ENCODE measurements around the gene GFPT1. TPM values are rescaled to one million over a fixed set of nuclear protein-coding genes. Genes with fewer than 3 reads are reported as not detected.
"Not testable (repeated sequence)": the region's sequence is repeated elsewhere in the genome, so short reads cannot be mapped to it uniquely, and the experiment has no call there.

GFPT1 gene
- total and polyA plus RNA-seq, 2 experiments from 2014 or later: 58.2 to 80.0 TPM

GRCh38 chr2:69358914-69359313, 28.1 kb downstream of the GFPT1 start:
- TF ChIP-seq EZH2 (IDR thresholded peaks at IDR 0.05; ENCODE audit: borderline replicate concordance) (no peak), EZH2phosphoT487 (IDR thresholded peaks at IDR 0.05; ENCODE audit: low read depth, severe bottlenecking, unreplicated experiment) (no peak), CTCF (IDR thresholded peaks at IDR 0.05; ENCODE audit: poor library complexity) (no peak)
- no peaks in the 10 kb centered on the region for H4K20me1 ChIP-seq (ENCODE audit: insufficient read depth, poor library complexity, severe bottlenecking)
- no peaks in the 10 kb centered on the region for H3K27me3 ChIP-seq
- H3K4me1 ChIP-seq (ENCODE audit: insufficient read depth): no peaks in the 10 kb centered on the region
- H3K4me2 ChIP-seq: no peak overlapping the region
- 84% methylated on average over 3 of the region's 3 CpGs for WGBS (ENCODE audit: low lambda C conversion rate, missing lambda C conversion rate)
- H3K9me2 ChIP-seq (replicated peaks; ENCODE audit: insufficient read depth): no peaks in the 10 kb centered on the region
- H3K79me2 ChIP-seq: peaks cover 29% of the 10 kb centered on the region
- peaks cover 2% of the 10 kb centered on the region for H3K36me3 ChIP-seq (replicated peaks; ENCODE audit: insufficient read depth, low read depth)
- H3K9me3 ChIP-seq (ENCODE audit: low read depth): no peaks in the 10 kb centered on the region
- DNase-seq (ENCODE audit: low spot score): no peak
- H3K27ac ChIP-seq: no peak overlapping the region
- no peak overlapping the region for H3K4me3 ChIP-seq
- no peak overlapping the region for H2AFZ ChIP-seq

GRCh38 chr2:69356471-69356870, 30.6 kb downstream of the GFPT1 start:
- Histone ChIP-seq H3K9me3 (ENCODE audit: low read depth) (no peaks in the 10 kb centered on the region), H3K36me3 (replicated peaks; ENCODE audit: insufficient read depth, low read depth) (peaks cover 2% of the 10 kb centered on the region), H3K4me3 (no peak overlapping the region), H3K4me2 (no peak overlapping the region), H2AFZ (no peak overlapping the region), H3K4me1 (ENCODE audit: insufficient read depth) (no peaks in the 10 kb centered on the region), H3K9me2 (replicated peaks; ENCODE audit: insufficient read depth) (no peaks in the 10 kb centered on the region), H3K27ac (no peak overlapping the region), H3K27me3 (no peaks in the 10 kb centered on the region), H3K79me2 (peaks cover 31% of the 10 kb centered on the region), H4K20me1 (ENCODE audit: insufficient read depth, poor library complexity, severe bottlenecking) (no peaks in the 10 kb centered on the region)
- no peak for DNase-seq (ENCODE audit: low spot score)
- no peak for TF ChIP-seq EZH2 (IDR thresholded peaks at IDR 0.05; ENCODE audit: borderline replicate concordance)
- no peak for TF ChIP-seq EZH2phosphoT487 (IDR thresholded peaks at IDR 0.05; ENCODE audit: low read depth, severe bottlenecking, unreplicated experiment)
- TF ChIP-seq CTCF (IDR thresholded peaks at IDR 0.05; ENCODE audit: poor library complexity): no peak
- WGBS (ENCODE audit: low lambda C conversion rate, missing lambda C conversion rate): 96% methylated on average over 5 of the region's 5 CpGs

- H3K27me3 ChIP-seq; H3K4me2 ChIP-seq; H3K4me3 ChIP-seq; H3K9me3 ChIP-seq (ENCODE audit: low read depth); H3K27ac ChIP-seq; H3K9me2 ChIP-seq (replicated peaks; ENCODE audit: insufficient read depth); H3K4me1 ChIP-seq (ENCODE audit: insufficient read depth); H2AFZ ChIP-seq; H4K20me1 ChIP-seq (ENCODE audit: insufficient read depth, poor library complexity, severe bottlenecking); H3K36me3 ChIP-seq (replicated peaks; ENCODE audit: insufficient read depth, low read depth); DNase-seq (ENCODE audit: low spot score): not testable (repeated sequence)
- H3K79me2 ChIP-seq: peaks cover 36% of the 10 kb centered on the region
- 90% methylated on average over 3 of the region's 3 CpGs for WGBS (ENCODE audit: low lambda C conversion rate, missing lambda C conversion rate)
These were observed 32.1 kb downstream of the GFPT1 start for GRCh38 chr2:69354976-69355375.

- H2AFZ ChIP-seq: no peak overlapping the region
- no peaks in the 10 kb centered on the region for H3K4me1 ChIP-seq (ENCODE audit: insufficient read depth)
- peaks cover 3% of the 10 kb centered on the region for H3K36me3 ChIP-seq (replicated peaks; ENCODE audit: insufficient read depth, low read depth)
- no peak overlapping the region for H3K4me3 ChIP-seq
- DNase-seq (ENCODE audit: low spot score): no peak
- H3K79me2 ChIP-seq: peaks cover 40% of the 10 kb centered on the region
- no peaks in the 10 kb centered on the region for H3K9me3 ChIP-seq (ENCODE audit: low read depth)
- H3K27ac ChIP-seq: no peak overlapping the region
- H3K4me2 ChIP-seq: no peak overlapping the region
- WGBS (ENCODE audit: low lambda C conversion rate, missing lambda C conversion rate): 96% methylated on average over 5 of the region's 5 CpGs
- H4K20me1 ChIP-seq (ENCODE audit: insufficient read depth, poor library complexity, severe bottlenecking): no peaks in the 10 kb centered on the region
- H3K27me3 ChIP-seq: no peaks in the 10 kb centered on the region
- H3K9me2 ChIP-seq (replicated peaks; ENCODE audit: insufficient read depth): no peaks in the 10 kb centered on the region
- TF ChIP-seq EZH2 (IDR thresholded peaks at IDR 0.05; ENCODE audit: borderline replicate concordance): no peak
- TF ChIP-seq CTCF (IDR thresholded peaks at IDR 0.05; ENCODE audit: poor library complexity): no peak
- no peak for TF ChIP-seq EZH2phosphoT487 (IDR thresholded peaks at IDR 0.05; ENCODE audit: low read depth, severe bottlenecking, unreplicated experiment)
These were observed 33.7 kb downstream of the GFPT1 start for GRCh38 chr2:69353360-69353759.

Measured in hepatocyte (in vitro differentiated cells).